ENCODE measurements around the gene HOXC6.
"Not testable (repeated sequence)": the region's sequence is repeated elsewhere in the genome, so short reads cannot be mapped to it uniquely, and the experiment has no call there.

The HOXC6 gene

DNA sequence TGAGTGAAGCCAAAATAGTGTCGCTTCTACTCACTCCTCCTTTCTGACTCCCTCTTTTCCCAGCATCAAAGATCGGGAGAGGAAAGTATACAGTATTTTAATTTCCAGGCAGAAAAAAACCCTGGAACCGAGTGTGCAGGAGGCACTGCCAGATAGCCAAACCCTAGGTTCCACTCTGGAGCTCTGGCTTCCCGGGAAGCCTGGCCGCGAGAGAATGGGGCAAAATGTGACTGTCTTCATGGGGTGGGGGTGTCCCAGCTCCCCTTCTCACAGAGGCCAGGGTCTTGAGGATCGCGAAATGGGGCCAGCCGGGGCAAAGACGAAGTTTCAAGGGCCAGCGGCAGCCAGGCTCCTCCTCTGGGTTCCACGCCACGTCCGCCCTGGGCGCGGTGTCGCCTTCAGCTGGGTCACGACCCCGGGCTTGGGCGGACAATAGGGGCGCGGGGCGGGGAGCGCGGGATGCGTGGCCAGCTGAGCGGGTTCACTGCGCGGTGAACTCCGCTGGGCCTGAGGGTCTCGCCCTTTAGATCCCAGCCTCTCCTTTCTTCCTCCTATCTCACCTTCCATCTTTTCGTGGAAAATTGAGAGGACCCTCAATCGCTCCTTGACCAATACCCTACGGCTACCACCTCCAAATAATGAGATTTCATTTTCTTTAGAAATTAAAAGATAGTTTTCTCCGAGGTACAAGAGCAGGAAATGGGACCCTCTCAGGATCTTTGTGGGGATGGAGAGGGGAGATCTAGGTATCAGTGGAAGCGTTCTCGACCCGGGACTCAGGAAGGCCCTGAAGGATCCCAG is 32.1 kb downstream of the HOXC6 start:
- no peak for DNase-seq

DNA sequence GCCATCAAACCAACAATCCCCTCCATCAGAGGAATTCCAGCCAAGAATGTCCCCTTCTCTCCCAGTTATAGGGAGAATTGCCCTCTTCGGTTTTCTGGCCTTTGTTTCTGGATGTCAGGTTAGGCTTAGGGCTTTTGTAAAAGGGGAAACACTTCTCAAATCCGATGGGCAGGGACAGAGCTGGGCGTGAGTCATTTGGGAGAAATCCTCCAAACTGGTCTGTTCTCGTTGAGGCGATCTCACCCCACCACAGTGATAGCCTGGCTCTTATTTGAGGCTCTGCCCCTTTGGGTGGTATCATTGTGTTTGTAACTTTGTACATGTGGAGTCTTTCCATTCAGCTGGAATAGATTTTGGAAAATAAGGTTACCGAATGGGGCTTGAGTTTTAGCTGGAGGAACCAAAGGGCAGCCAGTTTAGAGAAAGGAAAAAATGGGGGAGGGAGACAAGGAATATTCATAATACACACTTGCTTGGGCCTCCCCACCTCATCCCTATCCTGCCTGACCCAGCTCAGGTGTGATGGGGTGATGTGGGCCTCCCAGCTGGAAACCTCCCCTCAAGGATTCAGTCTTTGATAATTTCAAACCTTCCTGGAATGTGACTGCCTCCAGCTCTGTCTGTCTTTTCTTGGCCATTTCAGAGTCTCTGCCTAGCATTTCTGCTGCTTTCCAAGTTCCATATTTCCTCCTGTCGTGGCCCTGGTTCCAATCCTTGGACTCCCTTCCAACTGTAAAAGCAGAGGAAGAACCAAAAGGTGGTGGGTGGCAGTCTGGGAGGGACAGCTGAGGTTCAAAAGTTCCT is 32.9 kb downstream of the HOXC6 start:
- DNase-seq = no peak

DNA sequence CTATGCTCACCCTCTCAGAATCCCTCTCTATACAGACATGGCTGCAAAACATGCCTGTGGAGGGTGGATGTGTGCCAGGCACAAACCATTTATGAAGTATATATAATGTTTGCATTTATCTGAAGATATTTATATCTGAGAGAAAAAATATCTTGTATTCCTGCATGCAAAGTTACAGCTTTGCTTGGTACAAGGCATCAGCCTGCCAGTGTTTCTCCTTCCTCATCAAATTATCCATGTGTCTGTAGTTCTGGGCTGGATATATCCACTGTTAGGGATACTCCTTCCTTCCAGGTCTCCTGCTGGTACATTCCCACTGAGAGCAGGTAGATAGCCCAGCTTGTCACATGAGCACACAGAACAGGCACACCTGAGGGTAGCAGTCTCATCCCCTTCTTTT is 37.4 kb downstream of the HOXC6 start:
- DNase-seq = no peak

DNA sequence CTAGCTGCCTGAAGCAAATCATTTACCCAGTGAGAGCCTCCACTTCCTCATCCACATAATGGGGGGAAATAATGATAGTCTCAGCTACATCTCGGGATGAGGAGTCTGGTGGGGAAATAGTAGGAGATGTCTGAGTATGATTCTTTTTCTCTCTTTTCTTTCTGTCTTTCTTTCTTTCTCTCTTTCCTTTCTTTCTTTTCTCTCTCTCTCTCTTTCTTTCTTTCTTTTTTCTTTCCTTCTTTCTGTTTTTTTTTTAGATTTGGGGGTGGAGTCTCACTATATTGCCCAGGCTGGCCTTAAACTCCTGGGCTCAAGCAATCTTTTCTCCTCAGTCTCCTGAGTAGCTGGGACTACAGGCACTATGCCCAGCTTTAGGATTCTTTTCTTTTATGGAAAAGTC is 38.2 kb downstream of the HOXC6 start:
- no peak for DNase-seq

DNA sequence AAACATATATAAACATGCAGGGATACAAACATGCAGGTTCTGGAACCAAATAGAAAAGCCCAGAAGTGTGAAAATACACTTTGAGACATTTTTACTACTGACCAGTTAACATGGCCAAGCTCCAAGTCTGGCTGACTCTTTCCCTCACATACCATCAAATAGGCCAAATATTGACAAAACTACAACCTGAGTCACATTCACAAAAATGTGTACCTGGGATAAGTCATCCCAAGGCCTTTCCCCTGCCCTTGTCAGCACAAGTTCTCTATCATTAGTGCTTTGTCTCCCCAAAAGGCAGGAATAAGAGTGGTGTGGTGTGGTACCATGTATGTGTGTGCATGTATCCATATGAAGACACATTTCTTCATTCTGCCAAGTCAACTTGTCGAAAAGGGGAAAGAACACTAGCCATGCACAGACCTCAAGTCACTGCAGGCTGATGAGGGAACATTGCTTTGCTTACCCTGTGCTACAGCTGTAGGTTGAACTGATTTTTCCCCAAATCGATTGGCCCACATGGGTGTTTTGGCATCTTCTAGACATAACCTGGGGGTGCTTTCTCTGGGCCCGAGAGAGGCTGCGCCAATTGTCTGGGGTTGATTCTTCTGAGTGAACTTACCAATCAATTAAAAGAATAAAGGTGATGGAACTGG is 40.3 kb downstream of the HOXC6 start:
- DNase-seq = no peak

DNA sequence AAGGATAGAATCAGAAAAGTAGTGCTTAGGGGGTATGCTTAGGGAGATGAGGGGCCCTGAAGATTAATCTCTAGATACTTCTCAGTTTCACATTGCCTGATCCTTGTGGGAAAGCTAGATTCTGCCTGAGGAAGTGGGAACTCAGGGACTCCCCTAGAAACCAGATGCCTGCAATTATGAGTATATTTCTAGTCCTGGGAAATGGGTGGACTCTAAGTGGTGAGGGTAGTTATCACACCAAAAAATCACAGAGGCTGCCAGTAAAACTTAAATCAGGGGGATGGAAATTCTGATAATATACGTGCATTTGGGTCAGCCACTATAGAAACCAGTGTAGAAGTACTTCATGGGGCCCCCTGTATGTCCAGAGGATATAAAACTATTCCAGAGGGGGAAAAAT is 43.7 kb downstream of the HOXC6 start:
- no peak for DNase-seq

DNA sequence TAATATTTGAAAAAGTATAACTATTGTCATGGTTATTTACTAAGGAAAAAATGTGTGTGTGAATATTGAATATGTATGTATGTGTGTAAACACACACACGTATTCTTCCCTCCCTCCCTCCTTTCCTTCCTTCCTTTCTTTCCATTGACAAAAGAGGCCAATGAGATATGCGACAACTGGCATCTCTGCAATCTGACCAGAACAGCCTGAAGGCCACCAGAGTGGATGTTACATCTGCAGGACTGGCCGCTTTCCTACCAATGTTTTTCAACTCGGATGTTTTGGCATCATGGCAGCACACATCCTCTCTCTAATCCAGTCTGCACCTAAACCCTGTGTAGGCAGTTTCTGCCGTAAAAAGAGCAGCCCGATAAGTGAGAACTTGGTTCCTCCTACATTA is 46.1 kb downstream of the HOXC6 start:
- DNase-seq = no peak

DNA sequence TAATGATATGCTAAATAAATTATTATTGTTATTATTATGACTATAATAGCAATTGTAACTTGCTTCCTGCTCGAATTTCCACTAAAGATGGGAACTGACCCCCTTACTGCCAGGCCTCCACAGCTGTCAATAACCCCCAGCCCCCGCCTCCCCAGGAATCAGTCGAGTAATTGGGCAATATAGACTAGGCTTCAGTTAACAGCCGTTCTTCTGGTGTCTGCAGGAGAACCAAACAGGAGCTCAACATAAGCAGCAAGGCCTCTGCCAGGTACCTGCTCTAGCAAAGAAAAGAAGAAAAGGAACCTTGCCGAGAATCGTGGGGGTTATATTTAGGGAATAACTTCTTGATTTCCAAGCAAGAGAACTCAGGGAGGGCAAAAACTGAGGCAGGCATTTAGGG is 47.2 kb downstream of the HOXC6 start:
- no peak for DNase-seq

DNA sequence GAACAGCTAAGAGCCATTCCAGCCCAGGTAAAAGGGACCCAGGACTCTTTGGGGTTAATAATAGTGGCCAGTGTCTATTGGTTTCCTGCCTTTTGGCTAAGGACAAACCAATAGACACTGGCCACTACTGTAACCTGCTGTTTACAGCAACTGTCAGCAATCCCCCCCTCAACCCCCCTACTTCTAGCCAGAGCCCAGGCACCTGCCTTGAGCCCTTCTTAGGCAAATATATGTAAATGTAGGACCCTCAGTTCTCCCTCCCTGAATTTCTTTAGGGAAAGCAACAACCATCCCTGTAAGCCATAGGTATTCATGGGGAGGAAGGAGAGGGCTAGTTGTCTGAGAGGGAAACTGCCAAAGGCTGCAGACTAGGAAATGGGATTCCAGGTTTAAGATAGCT is 47.7 kb downstream of the HOXC6 start:
- DNase-seq = no peak

DNA sequence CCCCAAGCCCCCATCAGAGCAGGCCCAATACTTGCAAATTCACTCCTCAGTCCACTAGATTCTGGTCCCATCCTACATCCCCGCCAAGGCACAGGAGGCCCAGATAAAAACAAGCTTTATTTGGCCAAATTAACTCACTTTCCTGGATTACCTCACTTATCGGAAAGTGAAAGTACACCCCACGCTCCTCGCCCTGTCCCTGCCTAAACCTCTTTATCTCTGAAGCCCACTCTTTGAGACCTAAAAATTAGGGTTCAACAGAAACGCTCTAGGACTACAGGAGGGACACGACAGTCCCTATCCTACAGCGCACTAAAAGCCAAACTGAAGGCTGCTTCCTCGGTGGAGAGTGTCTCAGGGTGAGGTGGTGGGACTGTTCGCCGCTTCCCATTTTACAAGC is 49.6 kb downstream of the HOXC6 start:
- not testable (repeated sequence) for DNase-seq

DNA sequence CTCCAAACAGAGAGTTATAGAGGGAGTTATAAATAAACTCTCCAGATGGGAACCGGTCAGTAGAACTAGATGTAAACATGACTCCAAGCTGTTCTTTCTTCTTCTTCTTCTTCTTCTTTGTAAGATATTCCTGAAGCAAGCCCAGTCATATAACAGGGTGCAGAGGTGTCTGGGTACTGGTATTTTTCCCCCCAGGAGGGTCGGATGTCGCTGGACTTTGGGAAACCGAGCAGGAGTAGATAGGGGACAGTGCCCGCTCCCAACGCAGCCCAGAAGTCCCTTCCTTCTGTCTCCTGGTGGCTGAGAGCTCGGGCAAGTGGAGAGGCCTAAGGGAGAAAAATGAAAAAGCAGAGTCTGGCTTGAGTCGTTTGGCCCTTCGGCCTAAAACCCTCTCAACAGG is 50.9 kb downstream of the HOXC6 start:
- not testable (repeated sequence) for DNase-seq

All from NCI-H1092 (cell line).